ENCODE results near the gene FBXL7. TPM values are rescaled to one million over a fixed set of nuclear protein-coding genes. Genes with fewer than 3 reads are reported as not detected.

The FBXL7 gene
- total and polyA plus RNA-seq, 9 of the 15 experiments (the other 6 are each of a cell fraction or from before 2014, with no cell fraction given): 0.04 to 0.08 TPM; not detected in 7

GRCh38 chr5:15610216-15610615 lies 110.2 kb downstream of the FBXL7 start:
- H3K27ac ChIP-seq (ENCODE audit: extremely low read depth, low read depth, low read length): no peak overlapping the region
- H3K4me1 ChIP-seq (replicated peaks in 1 of 2; ENCODE audit: control insufficient read depth in 2 of 2, insufficient read depth in 2 of 2, low read length in 2 of 2): no peaks in the 10 kb centered on the region
- POLR2A ChIA-PET: no interaction called here
- H3K9me1 ChIP-seq (ENCODE audit: control insufficient read depth, insufficient read depth, low read length): no peaks in the 10 kb centered on the region
- BruUV-seq (replicated peaks): no TSS peak
- no peak overlapping the region for H3K4me3 ChIP-seq
- no peaks in the 10 kb centered on the region for H3K36me3 ChIP-seq (ENCODE audit: control insufficient read depth, insufficient read depth, low read length)
- FAIRE-seq (no peak), DNase-seq (ENCODE audit: extremely low read depth in 1 of 4, low spot score in 3 of 4) (no peak), ATAC-seq (no peak)
- no peaks in the 10 kb centered on the region for H3K79me2 ChIP-seq (ENCODE audit: control insufficient read depth, insufficient read depth, low read length)
- intact Hi-C loops (cut with micrococcal nuclease) (no loop called here), in situ Hi-C loops (cut with MboI) (no loop called here)
- H2AFZ ChIP-seq (ENCODE audit: low read depth, low read length): no peak overlapping the region
- no peaks in the 10 kb centered on the region for H3K9me3 ChIP-seq (replicated peaks; ENCODE audit: control insufficient read depth, insufficient read depth, low read depth, low read length)
- H3K27me3 ChIP-seq (ENCODE audit: control insufficient read depth in 2 of 2, insufficient read depth in 2 of 2, low read length in 2 of 2): no peaks in the 10 kb centered on the region
- no peaks in the 10 kb centered on the region for H4K20me1 ChIP-seq (replicated peaks; ENCODE audit: control insufficient read depth, insufficient read depth, low read length)
- no peak overlapping the region for H3K9ac ChIP-seq (ENCODE audit: insufficient read depth in 1 of 2, low read depth in 2 of 2, low read length in 2 of 2)
- H3K4me2 ChIP-seq (ENCODE audit: insufficient read depth, low read length): no peak overlapping the region
- CTCF ChIA-PET (ENCODE audit: low intra/inter-chr PET ratio): no interaction called here
- 0% methylated on average over 2 of the region's 2 CpGs for WGBS (ENCODE audit: insufficient coverage, low coverage, missing lambda C conversion rate)
- no peak for TF ChIP-seq FOSL1 (tag; conservative IDR thresholded peaks at IDR 0.05)
- TF ChIP-seq CREB3L1 (IDR thresholded peaks at IDR 0.05; ENCODE audit: borderline replicate concordance, low read depth): no peak
- TF ChIP-seq PPARD (CRISPR knock-in tag; IDR thresholded peaks at IDR 0.05): no peak
- TF ChIP-seq SMARCB1 (IDR thresholded peaks at IDR 0.05; ENCODE audit: insufficient read length, low read depth): no peak
- TF ChIP-seq ZBTB7A (IDR thresholded peaks at IDR 0.05; ENCODE audit: borderline replicate concordance, control insufficient read depth, low read depth, low read length): no peak
- TF ChIP-seq PATZ1 (CRISPR knock-in tag; IDR thresholded peaks at IDR 0.05; ENCODE audit: borderline replicate concordance): no peak
- TF ChIP-seq HMGXB4 (CRISPR knock-in tag; IDR thresholded peaks at IDR 0.05): no peak
- TF ChIP-seq GATAD2B (IDR thresholded peaks at IDR 0.05; ENCODE audit: borderline replicate concordance): no peak
- no peak for TF ChIP-seq BHLHE40 (IDR thresholded peaks at IDR 0.05; ENCODE audit: low read length)
- no peak for TF ChIP-seq RFX7 (CRISPR knock-in tag; IDR thresholded peaks at IDR 0.05)
- TF ChIP-seq ZNF280A (IDR thresholded peaks at IDR 0.05; ENCODE audit: low read depth, partially characterized antibody): no peak
- no peak for TF ChIP-seq NBN (IDR thresholded peaks at IDR 0.05; ENCODE audit: low read depth)
- no peak for TF ChIP-seq MLX (CRISPR knock-in tag; conservative IDR thresholded peaks at IDR 0.05)
- no peak for TF ChIP-seq ERF (CRISPR knock-in tag; IDR thresholded peaks at IDR 0.05)
- no peak for TF ChIP-seq RFX1 (IDR thresholded peaks at IDR 0.05)

Measured in K562 (cell line).